Body of pancreas (tissue), 4 donors: ENCODE results near the gene PCDHGB6.

Source experiments
- POLR2A ChIP-seq, 3 donors: fragments of 450-650 bp; IDR thresholded peaks; one replicate each; pipeline ENCODE4 v1.6.1; 2016; ENCODE audit warnings: antibody characterized with exemption in 3 of 3, mild to moderate bottlenecking in 2 of 3
- TF ChIP-seq, protein P1 (sequence below), 7 experiments: fragments of 450-650 bp in 4 of 7; fragments of 200-600 bp in 3 of 7; sonication (generic) in 3 of 7; IDR thresholded peaks; one replicate each; pipeline ENCODE4 v1.5.1; 2016 to 2019; ENCODE audit warnings: antibody characterized with exemption in 7 of 7

DNA sequence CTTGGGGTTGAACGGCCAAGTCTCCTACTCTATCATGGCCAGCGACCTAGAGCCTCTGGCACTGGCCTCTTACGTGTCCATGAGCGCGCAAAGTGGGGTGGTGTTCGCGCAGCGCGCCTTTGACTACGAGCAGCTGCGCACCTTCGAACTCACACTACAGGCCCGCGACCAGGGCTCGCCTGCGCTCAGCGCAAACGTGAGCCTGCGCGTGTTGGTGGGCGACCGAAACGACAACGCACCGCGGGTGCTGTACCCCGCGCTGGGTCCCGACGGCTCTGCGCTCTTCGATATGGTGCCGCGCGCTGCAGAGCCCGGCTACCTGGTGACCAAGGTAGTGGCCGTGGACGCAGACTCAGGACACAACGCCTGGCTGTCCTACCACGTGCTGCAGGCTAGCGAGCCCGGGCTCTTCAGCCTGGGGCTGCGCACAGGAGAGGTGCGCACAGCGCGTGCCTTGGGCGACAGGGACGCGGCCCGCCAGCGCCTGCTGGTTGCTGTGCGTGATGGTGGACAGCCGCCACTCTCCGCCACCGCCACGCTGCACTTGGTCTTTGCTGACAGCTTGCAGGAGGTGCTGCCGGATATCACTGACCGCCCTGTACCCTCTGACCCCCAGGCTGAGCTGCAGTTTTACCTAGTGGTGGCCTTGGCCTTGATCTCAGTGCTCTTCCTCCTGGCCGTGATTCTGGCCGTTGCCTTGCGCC, 8.1 kb upstream of the PCDHGB6 start:
- TF ChIP-seq, protein P1, sequence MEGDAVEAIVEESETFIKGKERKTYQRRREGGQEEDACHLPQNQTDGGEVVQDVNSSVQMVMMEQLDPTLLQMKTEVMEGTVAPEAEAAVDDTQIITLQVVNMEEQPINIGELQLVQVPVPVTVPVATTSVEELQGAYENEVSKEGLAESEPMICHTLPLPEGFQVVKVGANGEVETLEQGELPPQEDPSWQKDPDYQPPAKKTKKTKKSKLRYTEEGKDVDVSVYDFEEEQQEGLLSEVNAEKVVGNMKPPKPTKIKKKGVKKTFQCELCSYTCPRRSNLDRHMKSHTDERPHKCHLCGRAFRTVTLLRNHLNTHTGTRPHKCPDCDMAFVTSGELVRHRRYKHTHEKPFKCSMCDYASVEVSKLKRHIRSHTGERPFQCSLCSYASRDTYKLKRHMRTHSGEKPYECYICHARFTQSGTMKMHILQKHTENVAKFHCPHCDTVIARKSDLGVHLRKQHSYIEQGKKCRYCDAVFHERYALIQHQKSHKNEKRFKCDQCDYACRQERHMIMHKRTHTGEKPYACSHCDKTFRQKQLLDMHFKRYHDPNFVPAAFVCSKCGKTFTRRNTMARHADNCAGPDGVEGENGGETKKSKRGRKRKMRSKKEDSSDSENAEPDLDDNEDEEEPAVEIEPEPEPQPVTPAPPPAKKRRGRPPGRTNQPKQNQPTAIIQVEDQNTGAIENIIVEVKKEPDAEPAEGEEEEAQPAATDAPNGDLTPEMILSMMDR (IDR thresholded peaks at IDR 0.05): no peak
- no peak for TF ChIP-seq POLR2A (IDR thresholded peaks at IDR 0.05)
